ENCODE data around the gene CDCP1.
A peak's percentile ranks its signal among the peaks of the same experiment; 100 is the strongest.

Gene CDCP1

DNA sequence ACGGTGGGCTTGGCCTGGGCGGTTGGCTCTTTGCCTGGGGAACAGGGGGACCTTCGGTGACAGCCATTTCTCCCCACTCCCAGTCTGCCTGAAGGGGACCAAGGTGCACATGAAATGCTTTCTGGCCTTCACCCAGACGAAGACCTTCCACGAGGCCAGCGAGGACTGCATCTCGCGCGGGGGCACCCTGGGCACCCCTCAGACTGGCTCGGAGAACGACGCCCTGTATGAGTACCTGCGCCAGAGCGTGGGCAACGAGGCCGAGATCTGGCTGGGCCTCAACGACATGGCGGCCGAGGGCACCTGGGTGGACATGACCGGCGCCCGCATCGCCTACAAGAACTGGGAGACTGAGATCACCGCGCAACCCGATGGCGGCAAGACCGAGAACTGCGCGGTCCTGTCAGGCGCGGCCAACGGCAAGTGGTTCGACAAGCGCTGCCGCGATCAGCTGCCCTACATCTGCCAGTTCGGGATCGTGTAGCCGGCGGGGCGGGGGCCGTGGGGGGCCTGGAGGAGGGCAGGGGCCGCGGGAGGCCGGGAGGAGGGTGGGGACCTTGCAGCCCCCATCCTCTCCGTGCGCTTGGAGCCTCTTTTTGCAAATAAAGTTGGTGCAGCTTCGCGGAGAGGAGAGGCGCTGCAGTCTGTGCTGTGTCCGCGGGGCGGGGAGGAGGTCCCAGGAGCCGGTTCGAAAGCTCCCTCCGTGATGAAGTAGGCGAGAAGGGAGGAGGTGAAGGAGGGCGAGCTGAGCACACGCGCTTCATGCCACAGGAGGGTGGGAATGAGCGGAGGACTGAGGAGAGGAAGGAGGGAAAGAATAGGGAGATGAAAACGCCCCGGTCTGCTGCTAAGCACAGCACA, 110.5 kb downstream of the CDCP1 start:
- no peak for FAIRE-seq

DNA sequence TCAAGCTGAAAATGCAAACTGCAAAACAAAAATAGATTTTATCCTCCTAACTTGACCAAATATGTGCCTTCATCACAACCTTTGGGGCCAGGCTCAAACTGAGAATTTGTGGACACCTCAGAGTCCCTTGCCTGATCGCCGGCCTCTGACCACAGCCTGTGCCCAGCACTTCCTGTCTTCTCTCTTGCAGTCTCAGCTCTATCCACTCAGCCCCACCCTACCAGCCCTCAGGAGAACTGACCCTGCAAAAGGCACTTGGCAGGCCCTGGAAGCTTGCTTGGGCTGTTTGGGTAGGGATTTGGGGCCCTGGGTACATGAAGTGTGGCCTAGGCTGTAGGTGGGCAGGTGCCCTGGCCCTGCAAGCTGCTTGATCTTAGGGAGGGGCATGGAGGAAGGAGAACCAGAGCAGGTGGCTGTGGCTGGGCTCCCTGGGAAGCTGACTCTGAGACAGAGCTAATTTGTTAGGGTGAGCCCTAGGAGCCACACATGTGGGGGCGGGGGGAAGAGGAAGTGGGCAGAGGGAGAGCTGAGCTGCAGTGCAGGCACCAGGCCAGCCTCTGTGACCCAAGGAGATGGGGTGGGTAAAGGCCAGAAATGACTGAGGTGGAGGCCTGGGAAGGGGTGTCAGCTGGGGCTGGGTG, 111.4 kb downstream of the CDCP1 start:
- FAIRE-seq = peak; percentile 78
- DNase-seq (ENCODE audit: extremely low spot score, insufficient read length, low read depth) = no peak

More for the DNA sequence above, 110.5 kb downstream of the CDCP1 start:
- DNase-seq (ENCODE audit: extremely low spot score, insufficient read length, low read depth) = no peak

DNA sequence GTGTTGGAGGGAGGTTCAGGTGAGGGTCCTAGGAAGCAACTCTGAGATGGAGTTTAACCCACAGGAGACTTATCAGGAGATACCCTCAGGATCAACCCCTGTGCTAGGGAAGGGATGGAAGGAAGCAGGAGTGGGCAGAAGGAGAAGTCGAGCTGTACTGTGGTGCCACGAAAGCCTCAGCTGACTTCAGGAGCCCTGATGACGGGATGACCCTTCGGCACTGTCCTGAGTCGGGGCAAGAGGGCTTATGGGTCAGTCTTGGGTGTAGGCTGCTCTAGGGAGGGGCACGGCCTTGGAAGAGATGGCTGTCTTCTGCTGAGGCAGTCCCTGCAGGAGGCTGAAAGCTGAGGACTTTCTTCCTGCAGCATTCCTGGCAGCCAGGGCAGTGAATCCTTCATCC, 112.4 kb downstream of the CDCP1 start:
- FAIRE-seq (no peak), DNase-seq (ENCODE audit: extremely low spot score, insufficient read length, low read depth) (no peak)

All from GM18507 (cell line).